ENCODE data around the gene SEL1L3. TPM values are rescaled to one million over a fixed set of nuclear protein-coding genes. Genes with fewer than 3 reads are reported as not detected.

Gene SEL1L3
- total RNA-seq, 4 donors from 2014 or later: 2.2 to 29.8 (median 5.4) TPM

DNA sequence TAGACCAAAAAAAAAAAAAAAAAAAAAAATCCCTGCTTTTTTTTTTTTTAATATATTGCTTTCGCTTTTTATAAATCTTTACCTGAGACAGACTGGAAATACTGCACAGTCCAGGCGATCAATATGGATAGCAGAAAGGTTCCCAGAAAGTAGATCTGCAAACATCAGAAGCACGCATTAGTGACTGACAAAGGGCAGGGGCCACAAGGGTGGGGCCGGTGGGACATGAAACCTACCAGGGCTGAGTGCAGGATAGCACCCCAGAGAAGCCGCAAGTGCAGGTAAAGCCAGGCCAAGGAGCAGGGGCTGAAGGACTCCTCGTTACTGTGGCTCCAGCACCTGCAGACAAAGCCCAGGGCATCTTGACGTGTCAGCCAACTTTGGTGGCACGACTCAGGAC is 105.3 kb downstream of the SEL1L3 start:
- Histone ChIP-seq H3K27ac (no peak overlapping the region), H3K27me3 (no peaks in the 10 kb centered on the region), H3K4me3 (no peak overlapping the region), H3K9me3 (no peaks in the 10 kb centered on the region), H3K36me3 (no peaks in the 10 kb centered on the region), H3K4me1 (no peaks in the 10 kb centered on the region)
- no peak for ATAC-seq
- WGBS, 2 donors (ENCODE audit: low coverage in 1 of 2): 82 to 95% methylated on average over 4 to 6 of the region's 8 CpGs
- TF ChIP-seq, protein P1, sequence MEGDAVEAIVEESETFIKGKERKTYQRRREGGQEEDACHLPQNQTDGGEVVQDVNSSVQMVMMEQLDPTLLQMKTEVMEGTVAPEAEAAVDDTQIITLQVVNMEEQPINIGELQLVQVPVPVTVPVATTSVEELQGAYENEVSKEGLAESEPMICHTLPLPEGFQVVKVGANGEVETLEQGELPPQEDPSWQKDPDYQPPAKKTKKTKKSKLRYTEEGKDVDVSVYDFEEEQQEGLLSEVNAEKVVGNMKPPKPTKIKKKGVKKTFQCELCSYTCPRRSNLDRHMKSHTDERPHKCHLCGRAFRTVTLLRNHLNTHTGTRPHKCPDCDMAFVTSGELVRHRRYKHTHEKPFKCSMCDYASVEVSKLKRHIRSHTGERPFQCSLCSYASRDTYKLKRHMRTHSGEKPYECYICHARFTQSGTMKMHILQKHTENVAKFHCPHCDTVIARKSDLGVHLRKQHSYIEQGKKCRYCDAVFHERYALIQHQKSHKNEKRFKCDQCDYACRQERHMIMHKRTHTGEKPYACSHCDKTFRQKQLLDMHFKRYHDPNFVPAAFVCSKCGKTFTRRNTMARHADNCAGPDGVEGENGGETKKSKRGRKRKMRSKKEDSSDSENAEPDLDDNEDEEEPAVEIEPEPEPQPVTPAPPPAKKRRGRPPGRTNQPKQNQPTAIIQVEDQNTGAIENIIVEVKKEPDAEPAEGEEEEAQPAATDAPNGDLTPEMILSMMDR (IDR thresholded peaks at IDR 0.05): no peak
- TF ChIP-seq POLR2AphosphoS5 (IDR thresholded peaks at IDR 0.05): no peak
- TF ChIP-seq POLR2A (IDR thresholded peaks at IDR 0.05): no peak
- TF ChIP-seq EP300 (IDR thresholded peaks at IDR 0.05): no peak

DNA sequence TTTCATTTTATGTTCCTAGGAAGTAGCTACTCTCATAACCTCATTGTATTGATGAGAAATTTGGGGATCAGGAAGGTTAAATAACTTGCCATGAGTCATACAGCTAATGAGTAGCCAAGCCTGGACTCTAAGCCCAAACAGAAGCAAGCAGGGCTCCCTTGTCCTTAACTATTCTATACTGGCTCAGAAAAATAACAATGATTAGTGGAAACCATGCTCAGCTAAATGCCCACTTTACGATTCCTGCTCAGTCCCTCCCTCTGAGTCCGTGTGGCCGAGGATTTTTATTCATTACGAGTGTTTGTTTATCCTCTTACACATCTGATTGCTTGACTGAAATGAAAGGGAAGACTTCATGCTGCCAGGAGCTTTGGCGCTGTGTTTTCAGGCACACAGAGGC is 106.3 kb downstream of the SEL1L3 start:
- 68 to 100% methylated on average over 1 to 5 of the region's 5 CpGs for WGBS, 2 donors (ENCODE audit: low coverage in 1 of 2)
- Histone ChIP-seq H3K27me3 (no peaks in the 10 kb centered on the region), H3K4me1 (no peaks in the 10 kb centered on the region), H3K36me3 (no peaks in the 10 kb centered on the region), H3K4me3 (no peak overlapping the region), H3K27ac (no peak overlapping the region), H3K9me3 (no peaks in the 10 kb centered on the region)
- ATAC-seq: no peak
- TF ChIP-seq EP300 (IDR thresholded peaks at IDR 0.05): no peak

DNA sequence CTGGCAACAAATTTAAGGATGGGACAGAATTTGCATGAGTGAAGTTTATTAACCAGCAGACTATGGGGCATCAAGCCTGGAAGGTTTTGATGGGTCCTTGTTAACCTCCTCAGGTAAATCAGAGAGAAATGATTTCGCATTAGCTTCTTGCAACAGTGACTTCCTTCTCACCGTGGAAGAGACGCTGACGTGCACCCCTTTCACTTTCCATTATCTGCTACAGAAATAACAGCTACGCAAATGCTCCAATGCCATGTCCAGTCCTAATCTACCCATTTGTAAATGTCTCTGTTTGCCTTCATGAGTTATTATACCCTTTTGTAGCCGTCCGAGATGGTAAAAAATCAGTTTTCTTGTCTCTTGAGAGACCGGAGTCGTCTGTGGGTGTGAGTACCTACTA is 106.9 kb downstream of the SEL1L3 start:
- H3K36me3 ChIP-seq: no peaks in the 10 kb centered on the region
- H3K4me1 ChIP-seq: no peaks in the 10 kb centered on the region
- no peaks in the 10 kb centered on the region for H3K9me3 ChIP-seq
- no peak overlapping the region for H3K27ac ChIP-seq
- TF ChIP-seq, protein P1 (IDR thresholded peaks at IDR 0.05): no peak
- no peak for ATAC-seq
- no peak overlapping the region for H3K4me3 ChIP-seq
- WGBS, 2 donors (ENCODE audit: low coverage in 1 of 2): 84 to 88% methylated on average over 9 of the region's 9 CpGs
- no peaks in the 10 kb centered on the region for H3K27me3 ChIP-seq

DNA sequence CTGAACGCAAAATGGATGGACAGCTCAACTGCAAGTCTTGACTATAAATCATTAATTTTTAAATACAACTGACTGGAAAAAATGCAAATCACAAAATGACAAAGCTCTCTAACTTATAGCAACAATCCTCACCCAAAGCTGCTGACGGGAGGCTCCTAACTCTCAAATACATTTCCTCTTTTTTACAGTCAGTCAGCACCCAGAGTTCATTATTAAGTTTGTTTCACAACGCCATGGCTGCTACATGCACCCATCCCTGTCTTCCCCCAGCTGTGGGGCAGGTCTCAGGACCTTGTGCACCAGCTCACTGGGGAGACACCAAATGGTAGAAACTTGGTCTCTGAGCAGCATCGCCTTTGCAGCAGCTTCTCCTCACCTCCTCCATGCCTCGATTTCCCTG is 109.5 kb downstream of the SEL1L3 start:
- TF ChIP-seq, protein P1 (IDR thresholded peaks at IDR 0.05): no peak
- TF ChIP-seq EP300 (IDR thresholded peaks at IDR 0.05): no peak
- TF ChIP-seq POLR2AphosphoS5 (IDR thresholded peaks at IDR 0.05): no peak
- no peak for TF ChIP-seq POLR2A (IDR thresholded peaks at IDR 0.05)
- ATAC-seq: no peak
- no peak overlapping the region for H3K4me3 ChIP-seq
- no peaks in the 10 kb centered on the region for H3K36me3 ChIP-seq
- no peaks in the 10 kb centered on the region for H3K9me3 ChIP-seq
- H3K27ac ChIP-seq: no peak overlapping the region
- WGBS, 2 donors (ENCODE audit: low coverage in 1 of 2): 78 to 92% methylated on average over 2 to 4 of the region's 5 CpGs
- no peaks in the 10 kb centered on the region for H3K27me3 ChIP-seq
- H3K4me1 ChIP-seq: no peaks in the 10 kb centered on the region

DNA sequence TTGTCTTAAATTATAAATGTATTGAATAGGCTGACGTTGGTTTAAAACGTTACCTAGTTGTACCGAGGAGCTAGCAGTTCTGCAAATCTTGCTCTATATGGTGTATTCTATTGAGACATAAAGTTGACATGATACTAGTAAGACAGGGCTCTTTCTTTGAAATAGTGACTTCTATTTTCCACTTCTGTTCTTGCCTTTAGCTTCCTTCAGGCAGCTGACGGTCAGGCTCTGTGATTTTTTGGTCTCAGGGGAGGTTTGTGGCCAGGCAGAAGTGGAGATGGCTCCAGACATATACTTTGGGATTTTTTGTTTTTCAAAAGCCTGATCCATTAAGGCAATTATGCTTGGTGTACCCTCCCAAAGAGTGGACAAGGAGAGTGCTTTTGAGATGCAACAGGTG is 111.9 kb downstream of the SEL1L3 start:
- Histone ChIP-seq H3K36me3 (no peaks in the 10 kb centered on the region), H3K27me3 (no peaks in the 10 kb centered on the region), H3K4me1 (no peaks in the 10 kb centered on the region), H3K4me3 (no peak overlapping the region), H3K27ac (no peak overlapping the region), H3K9me3 (no peaks in the 10 kb centered on the region)
- WGBS, 2 donors (ENCODE audit: low coverage in 1 of 2): 66 to 80% methylated on average over 4 of the region's 4 CpGs
- no peak for ATAC-seq
- TF ChIP-seq POLR2A (IDR thresholded peaks at IDR 0.05) (no peak), POLR2AphosphoS5 (IDR thresholded peaks at IDR 0.05) (no peak), EP300 (IDR thresholded peaks at IDR 0.05) (no peak)
- TF ChIP-seq, protein P1 (IDR thresholded peaks at IDR 0.05): no peak

Measured in gastroesophageal sphincter (tissue), 4 donors.